Measurements from ENCODE around the gene TOR4A.

The TOR4A gene

GRCh38 chr9:137311171-137311985, 33.9 kb downstream of the TOR4A start:
- Histone ChIP-seq H3K9me3 (ENCODE audit: control insufficient read depth, insufficient read depth, low read length) (no peaks in the 10 kb centered on the region), H3K27me3 (ENCODE audit: control insufficient read depth, insufficient read depth, low read length) (no peaks in the 10 kb centered on the region), H3K36me3 (ENCODE audit: control insufficient read depth, insufficient read depth, low read length) (no peaks in the 10 kb centered on the region; the same call in 1 of the 2 replicates), H3K4me1 (ENCODE audit: control insufficient read depth, insufficient read depth, low read length) (peaks cover 14% of the 10 kb centered on the region), H3K27ac (ENCODE audit: low read length) (no peak overlapping the region), H3K4me3 (ENCODE audit: low read length) (no peak overlapping the region)
- DNase-seq (ENCODE audit: low read depth, low spot score): no peak
- no CpG with 5 or more reads among the region's 27 CpGs for WGBS (ENCODE audit: insufficient coverage, insufficient read length)

- Histone ChIP-seq H3K4me1 (ENCODE audit: control insufficient read depth, insufficient read depth, low read length) (peaks cover 11% of the 10 kb centered on the region), H3K27me3 (ENCODE audit: control insufficient read depth, insufficient read depth, low read length) (no peaks in the 10 kb centered on the region), H3K9me3 (ENCODE audit: control insufficient read depth, insufficient read depth, low read length) (no peaks in the 10 kb centered on the region), H3K4me3 (ENCODE audit: low read length) (no peak overlapping the region), H3K36me3 (ENCODE audit: control insufficient read depth, insufficient read depth, low read length) (no peaks in the 10 kb centered on the region; the same call in 1 of the 2 replicates), H3K27ac (ENCODE audit: low read length) (no peak overlapping the region)
- no CpG with 5 or more reads among the region's 28 CpGs for WGBS (ENCODE audit: insufficient coverage, insufficient read length)
- no peak for DNase-seq (ENCODE audit: low read depth, low spot score)
These were observed 34.7 kb downstream of the TOR4A start for GRCh38 chr9:137311986-137312851.

- no CpG with 5 or more reads among the region's 6 CpGs for WGBS (ENCODE audit: insufficient coverage, insufficient read length)
- Histone ChIP-seq H3K4me1 (ENCODE audit: control insufficient read depth, insufficient read depth, low read length) (peaks cover 9% of the 10 kb centered on the region), H3K4me3 (ENCODE audit: low read length) (no peak overlapping the region), H3K36me3 (ENCODE audit: control insufficient read depth, insufficient read depth, low read length) (no peaks in the 10 kb centered on the region; the same call in 1 of the 2 replicates), H3K27ac (ENCODE audit: low read length) (no peak overlapping the region), H3K9me3 (ENCODE audit: control insufficient read depth, insufficient read depth, low read length) (no peaks in the 10 kb centered on the region), H3K27me3 (ENCODE audit: control insufficient read depth, insufficient read depth, low read length) (no peaks in the 10 kb centered on the region)
- DNase-seq (ENCODE audit: low read depth, low spot score): no peak
These were observed 35.4 kb downstream of the TOR4A start for GRCh38 chr9:137312852-137313325.

GRCh38 chr9:137313326-137313936, 35.9 kb downstream of the TOR4A start:
- Histone ChIP-seq H3K9me3 (ENCODE audit: control insufficient read depth, insufficient read depth, low read length) (no peaks in the 10 kb centered on the region), H3K4me1 (ENCODE audit: control insufficient read depth, insufficient read depth, low read length) (peaks cover 9% of the 10 kb centered on the region), H3K36me3 (ENCODE audit: control insufficient read depth, insufficient read depth, low read length) (no peaks in the 10 kb centered on the region; the same call in 1 of the 2 replicates), H3K4me3 (ENCODE audit: low read length) (no peak overlapping the region), H3K27ac (ENCODE audit: low read length) (no peak overlapping the region), H3K27me3 (ENCODE audit: control insufficient read depth, insufficient read depth, low read length) (no peaks in the 10 kb centered on the region)
- DNase-seq (ENCODE audit: low read depth, low spot score): no peak
- no CpG with 5 or more reads among the region's 9 CpGs for WGBS (ENCODE audit: insufficient coverage, insufficient read length)

GRCh38 chr9:137313956-137314560, 36.5 kb downstream of the TOR4A start:
- no peaks in the 10 kb centered on the region for H3K9me3 ChIP-seq (ENCODE audit: control insufficient read depth, insufficient read depth, low read length)
- H3K27me3 ChIP-seq (ENCODE audit: control insufficient read depth, insufficient read depth, low read length): no peaks in the 10 kb centered on the region
- no peak overlapping the region for H3K27ac ChIP-seq (ENCODE audit: low read length)
- H3K4me3 ChIP-seq (ENCODE audit: low read length): no peak overlapping the region
- peaks cover 9% of the 10 kb centered on the region for H3K4me1 ChIP-seq (ENCODE audit: control insufficient read depth, insufficient read depth, low read length)
- H3K36me3 ChIP-seq (ENCODE audit: control insufficient read depth, insufficient read depth, low read length): no peaks in the 10 kb centered on the region; the same call in 1 of the 2 replicates
- DNase-seq (ENCODE audit: low read depth, low spot score): no peak
- WGBS (ENCODE audit: insufficient coverage, insufficient read length): no CpG with 5 or more reads among the region's 24 CpGs

- DNase-seq (ENCODE audit: low read depth, low spot score): no peak
- H3K36me3 ChIP-seq (ENCODE audit: control insufficient read depth, insufficient read depth, low read length): no peaks in the 10 kb centered on the region; the same call in 1 of the 2 replicates
- no CpG with 5 or more reads among the region's 42 CpGs for WGBS (ENCODE audit: insufficient coverage, insufficient read length)
- no peak overlapping the region for H3K27ac ChIP-seq (ENCODE audit: low read length)
- H3K9me3 ChIP-seq (ENCODE audit: control insufficient read depth, insufficient read depth, low read length): no peaks in the 10 kb centered on the region
- H3K27me3 ChIP-seq (ENCODE audit: control insufficient read depth, insufficient read depth, low read length): no peaks in the 10 kb centered on the region
- H3K4me1 ChIP-seq (ENCODE audit: control insufficient read depth, insufficient read depth, low read length): peaks cover 9% of the 10 kb centered on the region
- no peak overlapping the region for H3K4me3 ChIP-seq (ENCODE audit: low read length)
These were observed 37.3 kb downstream of the TOR4A start for GRCh38 chr9:137314561-137315560.

GRCh38 chr9:137315581-137316011, 38.1 kb downstream of the TOR4A start:
- no peak overlapping the region for H3K4me3 ChIP-seq (ENCODE audit: low read length)
- H3K4me1 ChIP-seq (ENCODE audit: control insufficient read depth, insufficient read depth, low read length): peaks cover 11% of the 10 kb centered on the region
- DNase-seq (ENCODE audit: low read depth, low spot score): no peak
- no peaks in the 10 kb centered on the region; the same call in 1 of the 2 replicates for H3K36me3 ChIP-seq (ENCODE audit: control insufficient read depth, insufficient read depth, low read length)
- H3K27me3 ChIP-seq (ENCODE audit: control insufficient read depth, insufficient read depth, low read length): no peaks in the 10 kb centered on the region
- no peak overlapping the region for H3K27ac ChIP-seq (ENCODE audit: low read length)
- WGBS (ENCODE audit: insufficient coverage, insufficient read length): no CpG with 5 or more reads among the region's 18 CpGs
- H3K9me3 ChIP-seq (ENCODE audit: control insufficient read depth, insufficient read depth, low read length): no peaks in the 10 kb centered on the region

- Histone ChIP-seq H3K4me3 (ENCODE audit: low read length) (peak overlapping the region; percentile 19; the same call in 1 of the 2 replicates), H3K9me3 (ENCODE audit: control insufficient read depth, insufficient read depth, low read length) (no peaks in the 10 kb centered on the region), H3K27ac (ENCODE audit: low read length) (no peak overlapping the region), H3K36me3 (ENCODE audit: control insufficient read depth, insufficient read depth, low read length) (no peaks in the 10 kb centered on the region; the same call in 1 of the 2 replicates), H3K4me1 (ENCODE audit: control insufficient read depth, insufficient read depth, low read length) (peaks cover 13% of the 10 kb centered on the region), H3K27me3 (ENCODE audit: control insufficient read depth, insufficient read depth, low read length) (no peaks in the 10 kb centered on the region)
- WGBS (ENCODE audit: insufficient coverage, insufficient read length): no CpG with 5 or more reads among the region's 83 CpGs
- no peak for DNase-seq (ENCODE audit: low read depth, low spot score)
These were observed 38.8 kb downstream of the TOR4A start for GRCh38 chr9:137316012-137316981.
